ENCODE results near the gene RHO.

The RHO gene

GRCh38 chr3:129579991-129580390 is 51.6 kb downstream of the RHO start:
- DNase-seq (ENCODE audit: low read depth): no peak

DNA sequence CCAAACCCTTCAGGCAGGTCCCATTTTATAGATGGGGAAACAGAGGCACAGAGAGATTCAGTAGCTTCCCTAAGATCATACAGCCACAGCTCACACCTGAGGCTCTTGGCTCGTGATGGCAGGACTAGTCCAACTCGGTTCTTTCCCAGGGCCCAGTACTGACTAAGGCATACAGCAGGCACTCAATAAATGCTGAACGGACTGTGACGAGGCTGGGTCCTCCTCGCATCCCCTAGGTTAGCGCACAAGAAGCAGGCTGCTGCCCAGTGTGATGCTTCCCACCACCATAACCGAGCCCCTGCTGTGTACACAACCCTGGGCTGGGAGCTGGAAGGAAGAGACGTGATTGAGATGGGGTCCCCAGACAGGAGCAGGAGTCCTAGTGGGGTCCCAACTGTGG is 53.2 kb downstream of the RHO start:
- no peak for DNase-seq (ENCODE audit: low read depth)

DNA sequence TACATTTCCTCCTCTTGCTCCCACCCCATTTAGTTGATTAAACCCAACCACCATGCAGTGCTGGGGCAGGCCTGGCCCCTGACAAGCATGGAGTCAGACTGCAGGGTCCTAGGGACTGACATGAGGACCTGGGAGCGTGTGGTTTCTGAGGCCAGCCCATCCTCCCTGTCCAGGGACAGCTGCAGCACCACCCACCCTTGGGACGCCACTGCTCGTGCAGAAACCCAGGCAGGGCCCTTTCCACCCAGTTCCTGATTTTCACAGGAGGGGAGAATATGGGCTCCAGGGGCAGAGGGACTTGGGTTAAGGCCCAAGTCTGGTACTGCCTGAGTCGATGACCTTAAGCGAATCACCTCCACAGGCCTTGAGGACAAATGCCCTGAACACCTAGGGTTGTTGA is 54.4 kb downstream of the RHO start:
- no peak for DNase-seq (ENCODE audit: low read depth)

GRCh38 chr3:129583289-129583688 is 54.9 kb downstream of the RHO start:
- DNase-seq (ENCODE audit: low read depth): no peak

DNA sequence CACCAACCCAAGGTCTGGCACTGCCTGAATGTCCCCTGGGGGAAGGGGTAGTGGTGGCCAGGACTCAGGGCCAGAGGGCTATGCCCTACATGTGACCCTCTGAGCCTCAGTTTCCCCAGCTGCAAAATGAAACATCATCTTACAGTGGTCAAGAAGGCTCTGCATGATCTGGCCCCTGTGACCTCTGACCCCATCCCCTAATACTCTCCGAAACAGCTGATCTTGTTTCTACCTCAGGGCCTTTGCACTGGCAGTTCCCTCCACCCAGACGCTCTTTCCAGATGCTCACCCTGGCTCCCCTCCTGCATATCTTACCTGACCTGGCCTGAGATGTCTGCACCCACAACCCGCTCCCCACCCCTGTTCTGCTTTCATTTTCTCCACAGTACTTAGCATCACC is 56.2 kb downstream of the RHO start:
- no peak for DNase-seq (ENCODE audit: low read depth)

Data from stimulated activated CD4-positive, alpha-beta T cell treated with anti-CD3 and anti-CD28 coated beads, Interleukin-2, amount 100 ng/mL, for 4 hours (primary cell).